GM21528 (cell line): ENCODE results near the gene TIRAP.
"Not testable (repeated sequence)": the region's sequence is repeated elsewhere in the genome, so short reads cannot be mapped to it uniquely, and the experiment has no call there.

Source experiments
- ATAC-seq: cut with Tn5 transposase; IDR thresholded peaks from one replicate; pipeline ENCODE4 v1.9.1; 2021; ENCODE audit warnings: mild to moderate bottlenecking, moderate library complexity; ENCODE audit not compliant: unreplicated experiment, low FRiP score

The TIRAP gene

GRCh38 chr11:126282361-126282735 is 545 bp upstream of the TIRAP start:
- no peak for ATAC-seq

GRCh38 chr11:126284829-126285228 is 1.9 kb downstream of the TIRAP start:
- ATAC-seq: peak; percentile 63

- no peak for ATAC-seq
Measured at GRCh38 chr11:126288237-126288636, 5.3 kb downstream of the TIRAP start.

GRCh38 chr11:126290887-126291286 is 8.0 kb downstream of the TIRAP start:
- ATAC-seq: no peak

GRCh38 chr11:126293726-126294125 is 10.8 kb downstream of the TIRAP start:
- ATAC-seq: no peak

GRCh38 chr11:126297004-126297403 is 14.1 kb downstream of the TIRAP start:
- ATAC-seq: no peak

GRCh38 chr11:126303623-126304456 is 20.9 kb downstream of the TIRAP start, which contains the start of gene DCPS:
Gene DCPS, plus strand, starts transcription at chr11:126304060. Its CDS starts 21 bp downstream, at chr11:126304081.
- peak; percentile 93 for ATAC-seq

GRCh38 chr11:126304457-126305075 is 21.7 kb downstream of the TIRAP start:
- ATAC-seq: peak; percentile 2

- ATAC-seq: peak; percentile 50
Measured at GRCh38 chr11:126305699-126306098, 22.8 kb downstream of the TIRAP start.

- no peak for ATAC-seq
Measured at GRCh38 chr11:126307706-126308105, 24.8 kb downstream of the TIRAP start.

GRCh38 chr11:126308271-126308671 is 25.4 kb downstream of the TIRAP start:
- ATAC-seq: no peak

- ATAC-seq: not testable (repeated sequence)
Measured at GRCh38 chr11:126308771-126309170, 25.9 kb downstream of the TIRAP start.

GRCh38 chr11:126310200-126310991 is 27.5 kb downstream of the TIRAP start:
- peak; percentile 33 for ATAC-seq

- ATAC-seq: no peak
Measured at GRCh38 chr11:126310992-126311310, 28.1 kb downstream of the TIRAP start.

GRCh38 chr11:126311401-126312291 is 28.8 kb downstream of the TIRAP start:
- peak; percentile 77 for ATAC-seq

GRCh38 chr11:126312961-126313360 is 30.1 kb downstream of the TIRAP start:
- ATAC-seq: no peak

GRCh38 chr11:126313826-126314225 is 30.9 kb downstream of the TIRAP start:
- no peak for ATAC-seq

GRCh38 chr11:126317432-126317755 is 34.5 kb downstream of the TIRAP start:
- ATAC-seq: no peak

GRCh38 chr11:126317756-126318573 is 35.1 kb downstream of the TIRAP start:
- ATAC-seq: peak; percentile 18
